GM12864 (cell line): ENCODE results near the gene CNTNAP4.

Experiments
- DNase-seq: peaks from one replicate; pipeline ENCODE4 v3.0.0-alpha.2; 2011; ENCODE audit warnings: low read depth
- H3K4me3 ChIP-seq: 2 replicates; pipeline ENCODE4 v1.5.1; 2011; ENCODE audit warnings: mild to moderate bottlenecking, low read depth, low read length, control low read depth
- TF ChIP-seq, protein P1 (sequence below): IDR thresholded peaks from 2 replicates; pipeline ENCODE4 v1.5.1; 2011; ENCODE audit warnings: low read depth, mild to moderate bottlenecking, moderate library complexity, low read length, control low read depth, inconsistent platforms; ENCODE audit errors: missing control alignments

CNTNAP4 gene

DNA sequence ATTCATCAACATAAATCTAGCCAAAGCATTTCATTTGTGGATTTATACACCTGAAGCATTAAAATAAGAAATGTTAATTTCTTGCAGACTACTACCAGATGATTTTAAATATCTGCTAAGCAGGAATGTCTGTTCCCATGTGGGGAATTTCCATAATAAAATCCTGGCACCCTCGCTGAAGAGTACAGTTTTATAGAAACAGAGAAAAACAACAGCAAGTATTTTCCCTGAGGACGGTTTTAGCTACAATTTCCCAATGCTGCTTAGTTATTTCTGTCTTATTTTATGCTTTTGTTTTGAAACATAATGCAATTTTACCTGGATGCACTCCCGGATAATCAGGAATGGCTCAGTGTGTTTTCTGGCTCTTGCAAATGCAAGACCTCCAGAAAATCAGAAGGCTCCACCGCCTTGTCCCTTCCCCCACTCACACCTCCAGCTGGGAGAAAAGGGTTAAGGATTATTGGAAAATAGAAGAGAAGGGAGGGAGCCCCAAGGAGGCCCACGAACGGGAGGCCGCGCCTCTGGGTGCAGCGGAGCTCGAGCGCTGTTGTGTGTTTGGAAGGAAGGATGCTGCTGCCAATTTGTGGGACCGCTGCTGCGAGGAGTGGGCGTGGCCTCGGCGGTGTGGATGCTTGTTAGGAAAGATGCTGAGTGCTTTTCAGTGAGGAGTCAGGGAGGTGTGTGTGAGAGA lies at the start of gene CNTNAP4:
Gene CNTNAP4 (plus strand): TSS at position 657 of the 694 bp plus-strand sequence. CDS start 262 bp downstream, outside the sequence.
- H3K4me3 ChIP-seq: no peak within 1 kb of the TSS
- no peak for DNase-seq

DNA sequence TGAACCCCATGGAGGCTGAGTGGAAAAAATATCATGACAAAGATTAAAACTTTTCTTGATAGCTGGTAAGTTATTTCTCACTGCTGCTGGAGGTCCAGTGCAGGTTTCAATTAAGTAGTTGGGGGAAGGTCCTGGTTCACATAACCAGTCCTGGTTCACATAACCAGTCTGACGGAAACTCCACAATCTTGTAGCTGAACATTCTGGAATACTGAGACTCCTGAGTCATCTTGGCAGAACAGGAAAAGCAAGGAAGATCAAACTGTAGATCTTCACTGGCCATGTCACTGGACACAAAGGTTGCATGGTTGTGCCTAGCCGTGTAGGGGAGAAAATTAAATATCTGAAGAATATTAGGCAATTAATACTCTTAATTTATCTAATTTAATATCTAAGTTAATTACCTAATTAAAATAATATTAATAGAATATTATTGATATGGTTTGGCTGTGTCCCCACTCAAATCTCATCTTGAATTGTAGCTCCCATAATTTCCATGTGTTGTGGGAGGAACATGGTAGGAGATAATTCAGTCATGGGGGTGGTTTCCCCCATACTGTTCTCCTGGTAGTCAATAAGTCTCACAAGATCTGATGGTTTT lies 48.6 kb upstream of the CNTNAP4 start:
- DNase-seq: no peak
- TF ChIP-seq, protein P1, sequence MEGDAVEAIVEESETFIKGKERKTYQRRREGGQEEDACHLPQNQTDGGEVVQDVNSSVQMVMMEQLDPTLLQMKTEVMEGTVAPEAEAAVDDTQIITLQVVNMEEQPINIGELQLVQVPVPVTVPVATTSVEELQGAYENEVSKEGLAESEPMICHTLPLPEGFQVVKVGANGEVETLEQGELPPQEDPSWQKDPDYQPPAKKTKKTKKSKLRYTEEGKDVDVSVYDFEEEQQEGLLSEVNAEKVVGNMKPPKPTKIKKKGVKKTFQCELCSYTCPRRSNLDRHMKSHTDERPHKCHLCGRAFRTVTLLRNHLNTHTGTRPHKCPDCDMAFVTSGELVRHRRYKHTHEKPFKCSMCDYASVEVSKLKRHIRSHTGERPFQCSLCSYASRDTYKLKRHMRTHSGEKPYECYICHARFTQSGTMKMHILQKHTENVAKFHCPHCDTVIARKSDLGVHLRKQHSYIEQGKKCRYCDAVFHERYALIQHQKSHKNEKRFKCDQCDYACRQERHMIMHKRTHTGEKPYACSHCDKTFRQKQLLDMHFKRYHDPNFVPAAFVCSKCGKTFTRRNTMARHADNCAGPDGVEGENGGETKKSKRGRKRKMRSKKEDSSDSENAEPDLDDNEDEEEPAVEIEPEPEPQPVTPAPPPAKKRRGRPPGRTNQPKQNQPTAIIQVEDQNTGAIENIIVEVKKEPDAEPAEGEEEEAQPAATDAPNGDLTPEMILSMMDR: no peak
- no peak overlapping the region for H3K4me3 ChIP-seq

More for the DNA sequence above, at the start of gene CNTNAP4:
- TF ChIP-seq, protein P1: no peak

DNA sequence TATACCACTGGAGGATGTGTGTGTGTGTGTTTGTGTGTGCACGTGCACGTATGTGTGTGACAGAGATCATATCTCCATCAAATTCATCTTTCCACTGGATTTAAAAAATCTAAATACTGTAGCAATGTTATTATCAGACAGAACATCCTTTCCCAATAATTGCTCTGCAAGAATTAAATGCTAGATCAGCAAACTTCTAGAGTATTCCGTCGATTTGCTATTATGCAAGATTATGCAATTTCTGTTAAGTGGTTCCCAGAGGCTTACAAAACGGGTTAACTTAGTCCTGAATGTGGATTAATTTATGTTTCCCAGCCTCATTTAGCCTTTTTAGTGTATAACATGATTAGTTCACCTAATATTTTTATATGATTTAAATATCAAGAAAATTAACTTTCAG lies 44.5 kb upstream of the CNTNAP4 start:
- no peak overlapping the region for H3K4me3 ChIP-seq
- DNase-seq: no peak
- TF ChIP-seq, protein P1: no peak

DNA sequence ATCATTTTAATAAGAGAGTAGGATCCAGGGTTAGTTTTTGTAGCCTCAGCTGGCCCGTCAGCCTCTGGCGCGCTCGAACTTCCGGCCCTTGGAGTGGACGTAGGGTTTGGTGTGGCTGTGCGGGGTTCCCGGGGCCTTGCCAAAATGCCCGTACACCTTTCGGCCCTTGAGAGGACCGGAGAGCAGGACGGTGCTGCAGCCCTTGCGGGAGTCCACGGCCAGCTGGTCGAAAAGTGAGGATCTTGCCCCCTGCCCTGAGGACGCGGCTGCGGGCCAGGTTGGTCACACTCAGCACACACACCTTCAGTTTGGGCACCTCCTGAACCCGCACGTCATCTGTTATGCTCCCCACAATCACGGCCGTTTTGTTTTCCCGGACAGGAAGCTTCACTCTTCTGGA lies 42.2 kb upstream of the CNTNAP4 start:
- DNase-seq: no peak
- TF ChIP-seq, protein P1: no peak
- H3K4me3 ChIP-seq: no peak overlapping the region

DNA sequence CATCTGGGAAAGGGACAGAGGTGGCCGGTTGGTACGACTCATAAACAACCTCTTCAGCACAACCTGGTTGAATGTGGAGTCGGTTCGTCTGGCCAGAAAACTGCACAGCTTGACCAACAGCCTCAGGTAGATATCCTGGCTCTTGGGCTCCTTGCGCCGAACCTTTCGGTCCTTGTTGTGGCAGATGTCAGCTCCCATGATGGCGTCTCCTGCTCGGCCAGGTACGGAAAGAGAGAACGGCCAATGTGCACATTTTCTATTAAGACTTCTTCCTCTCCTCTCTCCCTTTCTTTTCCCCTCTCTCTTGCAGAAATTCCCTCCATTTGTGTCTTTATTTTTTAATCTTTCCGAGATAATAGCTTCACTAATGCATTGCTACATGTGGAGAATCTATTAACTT lies 41.8 kb upstream of the CNTNAP4 start:
- TF ChIP-seq, protein P1: no peak
- DNase-seq: no peak

DNA sequence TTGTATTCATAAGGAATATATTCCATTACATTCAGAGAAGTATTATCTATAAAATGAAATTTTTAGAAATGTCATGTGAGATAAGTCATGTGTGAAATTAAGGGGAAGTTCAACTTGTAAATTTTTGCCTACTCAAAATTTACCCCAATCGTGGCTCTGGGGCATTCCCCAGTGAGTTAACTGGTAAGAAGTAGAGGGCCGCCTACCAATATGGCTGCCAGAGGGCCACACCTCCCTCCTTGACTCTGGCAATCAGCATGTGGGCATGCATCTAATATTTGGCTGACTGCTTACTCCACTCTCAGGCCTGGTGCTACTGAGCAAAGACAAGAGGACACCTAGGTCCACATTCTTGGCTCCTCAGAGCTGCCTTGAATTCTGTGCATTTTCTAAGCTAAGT lies 39.7 kb upstream of the CNTNAP4 start:
- no peak for DNase-seq
- TF ChIP-seq, protein P1: no peak
- no peak overlapping the region for H3K4me3 ChIP-seq

More for the DNA sequence above, 41.8 kb upstream of the CNTNAP4 start:
- no peak overlapping the region for H3K4me3 ChIP-seq
